HepG2 (cell line): ENCODE data around the gene HBA1. TPM values are rescaled to one million over a fixed set of nuclear protein-coding genes. Genes with fewer than 3 reads are reported as not detected.
A peak's percentile ranks its signal among the peaks of the same experiment; 100 is the strongest.
"Not testable (repeated sequence)": the region's sequence is repeated elsewhere in the genome, so short reads cannot be mapped to it uniquely, and the experiment has no call there.

Experiments
- ATAC-seq: fragments of 200-7000 bp; cut with Tn5 transposase; 3 replicates; pipeline ENCODE4 v1.9.1; 2020; ENCODE audit warnings: mild to moderate bottlenecking, moderate library complexity
- BruUV-seq: library from RNA; stranded (reverse); fragments of 400-500 nt; replicated peaks from 2 replicates; lab custom pipeline; 2021; lab: Mats Ljungman, UMichigan
- CTCF ChIA-PET: fragments of 300-600 bp; formaldehyde crosslinking; extraction: SDS; loops from one replicate; lab custom pipeline; 2021; ENCODE audit warnings: low total read pairs, inconsistent platforms, low intra/inter-chr PET ratio; lab: Yijun Ruan, JAX
- POLR2A ChIA-PET: fragments of 350-600 bp; sonication (Branson Sonifier 250); formaldehyde crosslinking; loops from one replicate; lab custom pipeline; 2020; ENCODE audit warnings: antibody characterized with exemption, inconsistent platforms; lab: Yijun Ruan, JAX
- DNase-seq: peaks from one replicate; pipeline ENCODE4 v3.0.0-alpha.2; 2015; ENCODE audit warnings: low spot score
- FAIRE-seq: peaks from 3 replicates; lab custom pipeline; 2011; peaks lifted over from hg19 to GRCh38; lab: Jason Lieb, UNC
- H2AFZ ChIP-seq: one replicate; pipeline ENCODE4 v1.6.1; 2011; ENCODE audit warnings: low read length, inconsistent platforms
- H3K27ac ChIP-seq: fragments of 300-600 bp; 3 replicates; pipeline ENCODE4 v1.8.0; 2011; ENCODE audit warnings: mixed run types, mild to moderate bottlenecking, mixed read lengths, low read length, inconsistent platforms; ENCODE audit not compliant: insufficient read depth; ENCODE audit errors: extremely low read length
- H3K27me3 ChIP-seq, 2 experiments: fragments of 200-600 bp in 1 of 2; 2 replicates in 1 of 2; 3 replicates in 1 of 2; pipeline versions ENCODE4 v1.6.0 to v1.8.0; 2011; ENCODE audit warnings: low read length in 2 of 2, mild to moderate bottlenecking in 2 of 2, moderate library complexity in 2 of 2, inconsistent platforms in 1 of 2; ENCODE audit not compliant: insufficient read depth in 2 of 2, control insufficient read depth in 1 of 2
- H3K36me3 ChIP-seq, 2 experiments: fragments of 200-600 bp in 1 of 2; replicated peaks in 1 of 2; 2 replicates in 1 of 2; 3 replicates in 1 of 2; pipeline versions ENCODE4 v1.5.1 to v1.8.0; 2011; ENCODE audit warnings: low read length in 2 of 2, inconsistent platforms in 1 of 2; ENCODE audit not compliant: insufficient read depth in 2 of 2, control insufficient read depth in 1 of 2
- H3K4me1 ChIP-seq: 2 replicates; pipeline ENCODE4 v1.5.1; 2012; ENCODE audit warnings: low read length, inconsistent platforms; ENCODE audit not compliant: insufficient read depth
- H3K4me2 ChIP-seq: 2 replicates; pipeline ENCODE4 v1.6.0; 2011; ENCODE audit warnings: low read depth, low read length, inconsistent platforms
- H3K4me3 ChIP-seq, 3 experiments: fragments of 200-600 bp in 1 of 3; sonication (generic), shearing (Covaris generic) in 1 of 3; replicated peaks in 1 of 3; 2 replicates each; pipeline ENCODE4 v1.5.1; 2011 to 2016; ENCODE audit warnings: low read length in 3 of 3, inconsistent platforms in 2 of 3, low read depth in 2 of 3, mild to moderate bottlenecking in 2 of 3, control low read depth in 1 of 3, mixed read lengths in 1 of 3; ENCODE audit not compliant: insufficient read depth in 1 of 3
- H3K79me2 ChIP-seq: one replicate; pipeline ENCODE4 v1.6.1; 2011; ENCODE audit warnings: low read length, inconsistent platforms; ENCODE audit not compliant: insufficient read depth
- H3K9ac ChIP-seq: 2 replicates; pipeline ENCODE4 v1.6.0; 2011; ENCODE audit warnings: mild to moderate bottlenecking, low read depth, low read length, inconsistent platforms; ENCODE audit not compliant: insufficient read depth
- H3K9me3 ChIP-seq: 2 replicates; pipeline ENCODE4 v1.5.1; 2012; ENCODE audit warnings: mild to moderate bottlenecking, low read length
- H4K20me1 ChIP-seq: 2 replicates; pipeline ENCODE4 v1.6.0; 2011; ENCODE audit warnings: inconsistent platforms, mild to moderate bottlenecking, low read length, moderate library complexity; ENCODE audit not compliant: insufficient read depth
- BORCS8-MEF2B ChIP-seq: sonication (generic); formaldehyde crosslinking; IDR thresholded peaks from 2 replicates; pipeline ENCODE4 v1.8.0; 2022; ENCODE audit warnings: mild to moderate bottlenecking, missing genetic modification reagents
- ETV6 ChIP-seq: sonication (generic); formaldehyde crosslinking; conservative IDR thresholded peaks from 2 replicates; pipeline ENCODE4 v1.4.0; 2020; ENCODE audit warnings: missing genetic modification reagents
- KLF11 ChIP-seq: IDR thresholded peaks from 2 replicates; pipeline ENCODE4 v1.6.1; 2016; ENCODE audit warnings: missing compliant biosample characterization
- KLF16 ChIP-seq, 2 experiments: sonication (generic) in 1 of 2; formaldehyde crosslinking in 1 of 2; IDR thresholded peaks; 2 replicates each; pipeline versions ENCODE4 v1.6.1 to v1.8.0; 2016 to 2023; ENCODE audit warnings: missing genetic modification reagents in 2 of 2, missing compliant biosample characterization in 1 of 2
- MIER2 ChIP-seq: IDR thresholded peaks from 2 replicates; pipeline ENCODE4 v1.6.1; 2016; ENCODE audit warnings: missing biosample characterization, missing genetic modification reagents
- PATZ1 ChIP-seq: sonication (generic); formaldehyde crosslinking; IDR thresholded peaks from 2 replicates; pipeline ENCODE4 v1.4.0; 2020; ENCODE audit warnings: missing genetic modification reagents
- REL ChIP-seq: sonication (generic); formaldehyde crosslinking; conservative IDR thresholded peaks from 2 replicates; pipeline ENCODE4 v1.8.0; 2022; ENCODE audit warnings: mild to moderate bottlenecking, missing genetic modification reagents, moderate library complexity
- SIX4 ChIP-seq: sonication (generic); formaldehyde crosslinking; IDR thresholded peaks from 2 replicates; pipeline ENCODE4 v1.4.0; 2020; ENCODE audit warnings: missing genetic modification reagents
- SOX13 ChIP-seq, 3 experiments: fragments of 450-650 bp in 1 of 3; sonication (generic) in 1 of 3; formaldehyde crosslinking in 1 of 3; IDR thresholded peaks in 2 of 3; conservative IDR thresholded peaks in 1 of 3; 2 replicates each; pipeline versions ENCODE4 v1.5.0 to v1.6.1; 2016 to 2020; ENCODE audit warnings: antibody characterized with exemption in 1 of 3, mild to moderate bottlenecking in 1 of 3, missing compliant biosample characterization in 1 of 3, missing genetic modification reagents in 1 of 3, moderate library complexity in 1 of 3
- ZBTB25 ChIP-seq: IDR thresholded peaks from 2 replicates; pipeline ENCODE4 v1.6.1; 2018; ENCODE audit warnings: missing genetic modification reagents
- ZBTB26 ChIP-seq: IDR thresholded peaks from 2 replicates; pipeline ENCODE4 v1.6.1; 2016; ENCODE audit warnings: missing compliant biosample characterization, missing genetic modification reagents, borderline replicate concordance
- ZNF3 ChIP-seq: IDR thresholded peaks from 2 replicates; pipeline ENCODE4 v1.7.0; 2017; ENCODE audit warnings: inconsistent platforms
- ZNF335 ChIP-seq: sonication (generic); formaldehyde crosslinking; IDR thresholded peaks from 2 replicates; pipeline ENCODE4 v1.4.0; 2020; ENCODE audit warnings: missing genetic modification reagents
- ZNF580 ChIP-seq: IDR thresholded peaks from 2 replicates; pipeline ENCODE4 v1.6.1; 2016; ENCODE audit warnings: low read depth, borderline replicate concordance
- ZNF652 ChIP-seq: IDR thresholded peaks from 2 replicates; pipeline ENCODE4 v1.6.1; 2016; ENCODE audit warnings: low read depth, borderline replicate concordance
- ZNF790 ChIP-seq: sonication (generic); formaldehyde crosslinking; IDR thresholded peaks from 2 replicates; pipeline ENCODE4 v1.8.0; 2022; ENCODE audit warnings: missing genetic modification reagents, mild to moderate bottlenecking, borderline replicate concordance
- ZSCAN9 ChIP-seq: IDR thresholded peaks from 2 replicates; pipeline ENCODE4 v1.6.1; 2016; ENCODE audit warnings: borderline replicate concordance
- WGBS: methylation state at CpG from one replicate; pipeline ENCODE4 v1.1.6; 2017; ENCODE audit warnings: low lambda C conversion rate; 5-methylcytosine and 5-hydroxymethylcytosine counted together
- in situ Hi-C: cut with HindIII; loops from 2 replicates; pipeline ENCODE4 v1.10.0; 2017; ENCODE audit warnings: low pct_unique_long_range_greater_than_20kb; ENCODE audit not compliant: extremely low pct_ligation_motif_present
- intact Hi-C: fragments of 100-400 bp; cut with micrococcal nuclease; formaldehyde crosslinking; loops from one replicate; pipeline ENCODE4 v1.10.0; 2022; ENCODE audit not compliant: unreplicated experiment
- polyA plus RNA-seq, 8 experiments: library from polyadenylated mRNA; depleted of rRNA in 3 of 8; stranded (reverse) in 7 of 8; unstranded in 1 of 8; fragments of >200 nt; fragmentation: Illumina TruSeq in 4 of 8; extraction: Trizol in 4 of 8; gene quantifications; 2 replicates each; pipeline versions ENCODE4 v1.2.1 to v1.2.3, GENCODE V29; 2011 to 2016; ENCODE audit warnings: low read depth in 4 of 8, missing spikeins in 1 of 8, mixed read lengths in 1 of 8; ENCODE audit not compliant: insufficient read depth in 1 of 8
- total RNA-seq, 5 experiments: library from RNA; depleted of rRNA; stranded (reverse); fragments of >200 nt; fragmentation: Illumina TruSeq; extraction: Trizol; gene quantifications; 2 replicates each; pipeline ENCODE4 v1.2.3, GENCODE V29; 2016; ENCODE audit warnings: low read depth in 1 of 5
- TF ChIP-seq, protein P1 (sequence below): IDR thresholded peaks from 2 replicates; pipeline ENCODE4 v1.6.1; 2016; ENCODE audit warnings: mild to moderate bottlenecking, missing biosample characterization, missing genetic modification reagents

The HBA1 gene
- total and polyA plus RNA-seq, 2 of the 13 experiments (the other 11 are each of a cell fraction or from before 2014, with no cell fraction given): 0.59 TPM; not detected in 1

- no peak for TF ChIP-seq ZNF652 (CRISPR knock-in tag)
- TF ChIP-seq ETV6 (CRISPR knock-in tag): no peak
Measured at GRCh38 chr16:169014-169413, 7.5 kb upstream of the HBA1 start (continued).

- H3K4me2 ChIP-seq; H3K9ac ChIP-seq; H3K4me3 ChIP-seq; intact Hi-C loops; DNase-seq; CTCF ChIA-PET; H4K20me1 ChIP-seq; BruUV-seq; H2AFZ ChIP-seq; H3K27ac ChIP-seq; in situ Hi-C loops; H3K9me3 ChIP-seq; H3K36me3 ChIP-seq; H3K79me2 ChIP-seq; POLR2A ChIA-PET; TF ChIP-seq SOX13 (IDR thresholded peaks at IDR 0.05): not testable (repeated sequence)
- FAIRE-seq: peak; percentile 68
- peak; percentile 52 for ATAC-seq
- Histone ChIP-seq H3K27me3 (peaks cover 23 to 44% of the 10 kb centered on the region in 2 experiments), H3K4me1 (0 out of 2 replicates have a peak, but pooled peaks cover 17% of the 10 kb centered on the region)
- 0% methylated on average over 3 of the region's 5 CpGs for WGBS
- 0 out of 2 replicates have a peak, but pooled peaks have one; percentile 38 for TF ChIP-seq REL
- TF ChIP-seq ZBTB25 (CRISPR knock-in tag): peak; percentile 54; the same call in 1 of the 2 replicates
- 0 out of 2 replicates have a peak, but pooled peaks have one; percentile 58 for TF ChIP-seq ZNF335 (CRISPR knock-in tag)
- TF ChIP-seq PATZ1 (CRISPR knock-in tag): peak; percentile 16; the same call in 1 of the 2 replicates
- 0 out of 2 replicates have a peak, but pooled peaks have one; percentile 40 for TF ChIP-seq BORCS8-MEF2B
- 0 out of 2 replicates have a peak, but pooled peaks have one; percentile 45 for TF ChIP-seq ZNF790 (CRISPR knock-in tag)
- TF ChIP-seq ZNF3 (CRISPR knock-in tag): 0 out of 2 replicates have a peak, but pooled peaks have one; percentile 38
- TF ChIP-seq KLF11: 0 out of 2 replicates have a peak, but pooled peaks have one; percentile 44
- TF ChIP-seq, protein P1, sequence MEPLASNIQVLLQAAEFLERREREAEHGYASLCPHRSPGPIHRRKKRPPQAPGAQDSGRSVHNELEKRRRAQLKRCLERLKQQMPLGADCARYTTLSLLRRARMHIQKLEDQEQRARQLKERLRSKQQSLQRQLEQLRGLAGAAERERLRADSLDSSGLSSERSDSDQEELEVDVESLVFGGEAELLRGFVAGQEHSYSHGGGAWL (CRISPR knock-in tag): peak; percentile 71; the same call in 1 of the 2 replicates
- peak; percentile 90 for TF ChIP-seq ZSCAN9 (CRISPR knock-in tag)
- TF ChIP-seq ZBTB26 (CRISPR knock-in tag): peak; percentile 80
- peak in 1 of 2 experiments; percentile 62; a peak in 2 of 4 replicates for TF ChIP-seq KLF16 (CRISPR knock-in tag; IDR thresholded peaks at IDR 0.05)
- TF ChIP-seq SOX13 (CRISPR knock-in tag; conservative IDR thresholded peaks at IDR 0.05 in 1 of 2, IDR thresholded peaks at IDR 0.05 in 1 of 2): 0 out of 4 replicates have a peak, but pooled peaks of 1 of the 2 experiments have one; percentile 11
- peak; percentile 49; the same call in 1 of the 2 replicates for TF ChIP-seq ZNF580
- TF ChIP-seq SIX4 (CRISPR knock-in tag): 0 out of 2 replicates have a peak, but pooled peaks have one; percentile 15
- peak; percentile 96 for TF ChIP-seq MIER2
Measured at GRCh38 chr16:170088-170507, 6.4 kb upstream of the HBA1 start.
